Sigmoid colon (tissue), 4 donors: ENCODE results near the gene LRFN4.

ENCODE experiments used
- CTCF ChIP-seq, 4 experiments: fragments of 450-650 bp in 3 of 4; fragments of 200-600 bp in 1 of 4; IDR thresholded peaks; one replicate each; pipeline ENCODE4 v1.5.1; 2016 to 2019; ENCODE audit warnings: antibody characterized with exemption in 4 of 4, mild to moderate bottlenecking in 3 of 4, moderate library complexity in 2 of 4
- EP300 ChIP-seq, 4 donors: sonication (generic); formaldehyde crosslinking; IDR thresholded peaks; one replicate each; pipeline ENCODE4 v1.6.1; 2017; ENCODE audit warnings: antibody characterized with exemption in 4 of 4
- POLR2AphosphoS5 ChIP-seq, 4 donors: sonication (generic); formaldehyde crosslinking; IDR thresholded peaks; one replicate each; pipeline ENCODE4 v1.6.1; 2017; ENCODE audit warnings: antibody characterized with exemption in 4 of 4

GRCh38 chr11:66902486-66903177 lies 45.8 kb downstream of the LRFN4 start:
- TF ChIP-seq CTCF (IDR thresholded peaks at IDR 0.05) (no peak), EP300 (IDR thresholded peaks at IDR 0.05) (no peak), POLR2AphosphoS5 (IDR thresholded peaks at IDR 0.05) (no peak)
